NCI-H1048 (cell line): ENCODE measurements around the gene TMEM54.

Experiments
- DNase-seq: peaks from one replicate; lab custom pipeline; 2025; lab: John Stamatoyannopoulos, UW

Gene TMEM54

GRCh38 chr1:32900956-32901822, at the start of gene TMEM54:
Gene TMEM54 (minus strand): TSS chr1:32901389. CDS start chr1:32901238, 151 bp downstream.
- no peak for DNase-seq

- DNase-seq = no peak
Observed at GRCh38 chr1:32949519-32949918, 48.3 kb upstream of the TMEM54 start.

DNA sequence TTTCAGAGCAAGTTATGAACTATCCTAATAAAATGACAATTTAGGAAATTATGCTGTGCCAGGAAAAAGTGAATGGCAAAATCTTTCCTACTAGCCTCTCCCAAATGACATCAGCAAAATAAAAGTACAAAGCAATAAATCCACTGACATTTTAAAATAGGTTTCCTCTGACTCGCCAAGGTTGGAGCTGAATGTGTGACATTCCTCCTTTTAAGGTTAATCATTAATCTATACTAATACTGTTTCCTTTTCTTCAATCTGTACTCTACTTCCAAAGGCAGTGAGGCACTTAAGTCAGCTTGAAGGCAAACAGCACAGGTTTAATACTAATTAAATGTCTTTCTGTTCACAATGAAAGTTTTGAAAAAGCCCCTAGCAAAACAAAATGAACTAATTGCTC, 47.7 kb upstream of the TMEM54 start:
- no peak for DNase-seq

DNA sequence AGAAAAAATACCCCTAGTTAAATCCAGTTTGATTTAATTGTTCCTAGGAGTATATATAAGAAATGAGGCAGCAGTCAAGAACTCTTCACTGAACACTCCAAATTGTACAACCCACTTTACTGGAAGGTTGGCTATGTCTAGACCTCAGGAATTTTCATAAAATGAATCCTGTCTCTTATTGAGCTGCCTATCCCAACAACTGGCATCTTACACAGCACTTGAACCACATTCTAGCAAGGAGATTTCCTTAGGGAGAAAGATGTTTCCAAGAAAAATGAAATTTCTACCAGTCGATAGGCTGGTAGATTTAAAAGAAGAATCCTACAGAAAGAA, 47.2 kb upstream of the TMEM54 start:
- no peak for DNase-seq

DNA sequence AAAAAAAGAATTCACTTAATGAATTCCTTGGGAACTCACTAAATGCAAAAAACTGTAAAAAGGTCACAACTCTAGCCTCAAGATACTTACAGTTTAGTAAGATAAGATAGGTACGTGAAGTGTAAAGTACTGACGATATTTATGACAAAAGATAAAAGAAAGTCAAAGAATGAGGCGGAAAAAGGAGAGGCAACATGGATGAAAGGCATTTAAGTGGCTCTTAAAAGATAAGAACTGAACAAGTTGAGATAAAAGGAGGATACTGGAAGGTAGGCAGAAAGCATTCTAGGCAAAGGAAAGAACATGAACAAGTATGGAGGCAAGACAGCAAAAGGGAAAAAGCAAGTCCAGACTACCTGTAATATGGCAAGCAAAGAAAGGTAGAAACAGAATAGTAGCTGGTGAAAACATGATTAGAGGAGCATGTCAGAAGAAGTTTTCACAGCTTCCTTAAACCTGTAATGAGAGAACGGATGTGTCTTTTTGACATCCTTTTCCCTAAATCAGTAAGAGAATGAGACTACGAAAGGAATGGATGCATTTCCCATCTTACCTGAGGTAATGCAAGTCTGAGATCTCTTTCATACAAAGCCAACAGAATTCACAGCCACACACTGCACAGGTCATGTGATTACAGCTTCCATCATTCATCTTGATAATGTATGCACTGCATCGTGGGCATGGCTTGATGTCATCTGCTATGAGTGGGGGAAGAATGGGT, 46.6 kb upstream of the TMEM54 start:
- no peak for DNase-seq

DNA sequence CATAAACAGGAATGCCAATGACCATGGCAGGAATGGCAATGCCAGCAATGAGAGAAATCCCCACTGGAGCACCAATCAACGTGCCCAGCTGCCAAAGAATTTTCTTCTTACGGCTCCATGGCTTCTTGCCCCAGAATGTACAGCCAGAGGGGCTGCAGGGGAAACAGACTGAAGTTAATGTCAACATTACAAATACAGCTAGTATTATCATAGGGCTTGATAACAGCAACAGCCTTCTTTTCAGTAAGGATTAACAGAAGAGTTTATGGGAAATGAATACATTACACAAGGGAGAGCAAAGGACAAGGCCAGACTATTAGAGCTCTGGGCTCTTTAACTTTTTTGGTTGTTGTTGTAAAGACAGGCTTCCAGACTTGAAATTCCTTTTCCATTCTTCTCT, 45.2 kb upstream of the TMEM54 start:
- no peak for DNase-seq

DNA sequence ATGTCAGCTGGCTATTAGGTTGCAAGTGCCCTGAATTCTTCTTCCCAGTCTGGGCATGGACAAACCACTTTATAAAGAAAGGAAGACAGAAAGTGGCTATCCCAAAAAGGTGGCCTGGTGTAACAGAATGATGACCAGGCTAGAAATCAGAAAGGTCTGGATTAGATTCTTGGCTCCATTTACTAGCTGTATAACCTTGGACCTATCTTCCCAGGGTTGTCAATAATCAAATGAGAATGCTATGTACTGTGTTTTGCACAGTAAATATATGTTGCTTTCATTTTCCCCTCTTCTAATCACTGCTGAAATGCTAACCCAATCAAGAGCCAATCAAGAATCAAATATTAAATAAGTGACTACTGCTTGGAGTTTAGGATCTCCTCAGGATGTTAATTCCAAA, 43.0 kb upstream of the TMEM54 start:
- no peak for DNase-seq

GRCh38 chr1:32939655-32940371, 38.6 kb upstream of the TMEM54 start:
- DNase-seq = no peak

GRCh38 chr1:32937061-32937460, 35.9 kb upstream of the TMEM54 start:
- no peak for DNase-seq

DNA sequence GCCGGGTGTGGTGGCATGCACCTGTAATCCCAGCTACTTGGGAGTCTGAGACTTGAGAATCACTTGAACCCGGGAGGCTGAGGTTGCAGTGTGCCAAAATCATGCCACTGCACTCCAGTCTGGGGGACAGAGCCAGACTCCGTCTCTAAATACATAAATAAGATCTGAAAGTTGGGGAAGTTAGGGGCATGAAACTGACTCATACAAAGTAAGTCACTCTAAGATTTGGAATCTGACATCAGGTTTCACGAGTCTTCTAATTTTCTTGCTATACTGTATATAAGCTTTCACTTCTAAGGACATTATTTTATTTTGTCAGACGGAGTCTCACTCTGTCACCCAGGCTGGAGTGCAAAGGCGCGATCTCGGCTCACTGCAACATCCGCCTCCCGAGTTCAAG, 33.3 kb upstream of the TMEM54 start:
- no peak for DNase-seq

- DNase-seq = no peak
Observed at GRCh38 chr1:32933742-32934322, 32.6 kb upstream of the TMEM54 start.

DNA sequence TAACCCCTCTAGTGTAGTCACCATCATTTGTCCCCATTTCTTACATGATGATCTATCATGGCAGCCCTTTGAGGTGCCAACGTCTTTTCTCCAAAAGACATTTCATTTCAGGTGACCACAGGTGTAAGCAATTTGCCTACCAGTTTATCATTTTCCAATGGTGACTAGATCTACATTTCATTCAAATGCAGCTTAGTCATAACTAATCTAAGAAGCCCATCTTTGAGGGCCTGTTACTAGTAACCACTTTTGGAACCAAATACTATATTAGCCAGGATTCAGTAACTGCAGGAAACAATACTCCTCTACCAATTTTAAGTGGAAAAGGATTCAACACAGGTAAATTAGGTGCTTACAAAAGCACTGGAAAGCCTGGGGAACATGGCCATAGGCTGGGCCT, 30.6 kb upstream of the TMEM54 start:
- DNase-seq = no peak

DNA sequence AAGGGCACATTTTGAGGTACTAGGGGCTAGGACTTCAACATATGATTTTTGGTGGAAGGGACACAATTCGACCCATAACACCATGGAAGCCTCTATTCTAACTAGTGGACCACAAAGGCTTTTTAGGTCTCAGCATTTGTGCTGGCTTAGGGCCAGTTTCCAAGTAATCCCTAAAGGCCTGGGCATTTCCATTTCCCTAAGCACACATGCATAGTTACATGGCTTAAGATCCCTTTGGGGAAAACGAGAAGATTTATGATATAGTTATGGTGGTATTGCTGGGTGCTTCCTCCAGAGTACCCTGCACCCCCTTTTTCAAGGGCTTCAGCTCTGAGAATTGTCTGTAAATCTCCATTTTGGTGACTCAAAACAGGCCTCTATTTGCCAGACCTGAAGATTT, 28.2 kb upstream of the TMEM54 start:
- DNase-seq = no peak

DNA sequence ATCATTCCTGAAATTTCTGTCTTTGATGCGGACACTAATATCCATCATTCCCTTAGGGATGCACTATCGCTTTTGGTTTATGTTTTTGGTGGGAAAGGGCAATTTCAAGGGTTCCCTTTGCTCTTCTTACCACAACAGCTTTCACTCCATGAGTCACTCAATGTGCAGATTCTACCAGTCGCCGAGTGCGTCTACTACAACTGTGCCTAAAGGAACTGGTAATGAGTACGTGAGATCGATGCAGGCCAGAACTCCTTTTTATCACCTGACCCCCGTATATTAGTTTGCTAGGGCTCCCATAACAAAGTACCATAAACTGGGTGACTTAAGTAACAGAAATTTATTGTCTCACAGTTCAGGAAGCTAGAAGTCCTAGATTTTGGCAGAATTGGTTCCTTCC, 27.5 kb upstream of the TMEM54 start:
- no peak for DNase-seq

GRCh38 chr1:32928285-32928684, 27.1 kb upstream of the TMEM54 start:
- no peak for DNase-seq

DNA sequence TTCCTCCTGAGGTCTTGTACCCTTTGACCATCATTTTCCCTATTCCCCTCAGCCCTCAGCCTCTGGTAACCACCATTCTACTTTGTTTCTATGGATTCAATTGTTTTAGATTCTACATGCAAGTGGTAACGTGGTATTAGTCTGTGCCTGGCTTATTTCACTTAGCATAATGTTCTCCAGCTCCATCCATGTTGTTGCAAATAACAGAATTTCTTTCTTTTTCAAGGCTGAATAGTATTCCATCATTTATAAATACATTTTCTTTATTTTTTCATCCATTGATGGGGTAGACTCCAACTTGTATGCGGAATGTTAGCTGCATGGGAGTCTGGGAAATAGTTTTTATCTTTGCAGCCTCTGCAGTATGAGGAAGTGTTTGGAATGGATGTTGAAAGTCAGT, 26.3 kb upstream of the TMEM54 start:
- no peak for DNase-seq

- no peak for DNase-seq
Observed at GRCh38 chr1:32926562-32926961, 25.4 kb upstream of the TMEM54 start.

GRCh38 chr1:32925403-32926162, 24.4 kb upstream of the TMEM54 start:
- no peak for DNase-seq

DNA sequence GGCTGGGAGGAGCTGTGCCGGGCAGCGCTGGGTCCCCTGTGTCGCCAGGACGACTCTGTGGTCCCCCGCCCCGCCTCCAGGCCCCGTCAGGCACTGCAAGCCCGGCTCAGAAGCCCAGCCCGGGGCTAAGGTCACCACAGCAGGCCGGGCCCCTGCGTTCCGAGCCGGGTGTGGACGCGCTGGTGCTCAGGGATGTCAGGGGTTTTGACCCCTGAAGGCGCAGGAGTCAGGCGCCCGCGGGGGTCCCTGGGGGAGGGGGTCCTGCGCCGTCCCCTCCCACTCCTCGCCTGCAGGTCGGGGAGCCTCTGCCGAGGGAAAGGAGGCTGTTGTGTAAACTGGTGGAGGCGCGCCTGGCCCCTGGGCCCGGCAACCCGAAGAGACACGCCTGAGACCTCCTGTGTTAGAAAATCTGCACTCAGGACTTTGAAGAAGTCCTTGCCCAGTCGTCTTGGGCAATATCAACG, 23.7 kb upstream of the TMEM54 start:
- DNase-seq = no peak

GRCh38 chr1:32920833-32921232, 19.6 kb upstream of the TMEM54 start:
- no peak for DNase-seq

DNA sequence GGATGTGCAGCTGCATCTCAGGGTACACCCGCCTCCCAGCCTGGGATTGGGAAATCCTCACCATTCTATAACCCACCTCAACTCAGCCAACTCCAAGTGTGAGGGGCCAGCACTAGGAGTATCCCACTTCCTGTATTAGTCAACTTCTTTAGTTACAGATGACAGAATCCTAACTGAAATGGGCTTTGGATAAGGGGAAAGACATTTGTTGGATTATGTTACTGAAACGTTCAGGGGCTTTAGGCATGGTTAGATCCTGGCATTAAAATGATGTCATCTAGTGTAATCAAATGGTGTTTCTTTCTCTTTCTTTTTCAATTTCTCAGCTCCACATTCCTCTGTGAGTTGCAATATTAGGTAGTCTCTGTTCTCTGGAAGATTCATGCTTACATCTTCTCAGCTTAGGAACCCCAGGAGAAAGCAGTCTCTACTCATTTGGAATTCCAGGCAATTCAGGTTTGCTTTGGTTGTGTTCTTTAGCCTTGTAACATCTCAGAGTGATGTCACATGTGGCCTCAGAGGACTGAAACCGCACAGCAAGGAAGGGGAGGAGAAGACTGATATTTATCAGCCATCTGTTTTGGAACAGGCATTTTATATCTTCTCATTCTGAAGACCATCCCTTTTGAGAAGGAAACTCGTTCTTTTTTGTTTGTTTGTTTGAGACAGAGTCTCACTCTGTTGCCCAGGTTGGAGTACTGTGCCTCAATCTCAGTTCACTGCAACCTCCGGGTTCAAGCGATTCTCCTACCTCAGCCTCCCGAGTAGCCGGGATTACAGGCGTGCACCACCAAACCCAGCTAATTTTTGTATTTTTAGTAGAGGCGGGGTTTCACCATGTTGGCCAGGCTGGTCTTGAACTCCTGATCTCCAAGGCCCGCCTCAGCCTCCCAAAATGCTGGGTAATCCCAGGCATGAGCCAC, 18.9 kb upstream of the TMEM54 start:
- DNase-seq = no peak
